ENCODE data around the gene CNTNAP2. TPM values are rescaled to one million over a fixed set of nuclear protein-coding genes. Genes with fewer than 3 reads are reported as not detected.

The CNTNAP2 gene
- total and polyA plus RNA-seq, 2 of the 13 experiments (the other 11 are each of a cell fraction or from before 2014, with no cell fraction given), result 0.40 to 0.42 TPM

GRCh38 chr7:148153616-148154284, 2037.1 kb downstream of the CNTNAP2 start (continued):
- TF ChIP-seq, protein P1, sequence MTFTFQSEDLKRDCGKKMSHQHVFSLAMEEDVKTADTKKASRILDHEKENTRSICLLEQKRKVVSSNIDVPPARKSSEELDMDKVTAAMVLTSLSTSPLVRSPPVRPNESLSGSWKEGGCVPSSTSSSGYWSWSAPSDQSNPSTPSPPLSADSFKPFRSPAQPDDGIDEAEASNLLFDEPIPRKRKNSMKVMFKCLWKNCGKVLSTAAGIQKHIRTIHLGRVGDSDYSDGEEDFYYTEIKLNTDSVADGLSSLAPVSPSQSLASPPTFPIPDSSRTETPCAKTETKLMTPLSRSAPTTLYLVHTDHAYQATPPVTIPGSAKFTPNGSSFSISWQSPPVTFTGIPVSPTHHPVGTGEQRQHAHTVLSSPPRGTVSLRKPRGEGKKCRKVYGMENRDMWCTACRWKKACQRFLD (CRISPR knock-in tag; IDR thresholded peaks at IDR 0.05; ENCODE audit: borderline replicate concordance), result no peak
- TF ChIP-seq PRMT3 (CRISPR knock-in tag; IDR thresholded peaks at IDR 0.05; ENCODE audit: borderline replicate concordance, low read depth) (no peak), EED (CRISPR knock-in tag; IDR thresholded peaks at IDR 0.05) (no peak), ZNF318 (CRISPR knock-in tag; IDR thresholded peaks at IDR 0.05) (no peak), NR1H2 (CRISPR knock-in tag; IDR thresholded peaks at IDR 0.05; ENCODE audit: borderline replicate concordance, low read depth) (no peak), KDM5A (IDR thresholded peaks at IDR 0.05; ENCODE audit: borderline replicate concordance, low read length) (no peak), NFATC3 (CRISPR knock-in tag; IDR thresholded peaks at IDR 0.05) (no peak), DRAP1 (CRISPR knock-in tag; IDR thresholded peaks at IDR 0.05) (no peak), CCAR2 (optimal IDR thresholded peaks at IDR 0.05; ENCODE audit: low read depth, low read length) (no peak), ATAD3A (CRISPR knock-in tag; IDR thresholded peaks at IDR 0.05) (no peak), ZBTB8A (CRISPR knock-in tag; IDR thresholded peaks at IDR 0.05; ENCODE audit: borderline replicate concordance, low read depth) (no peak), THAP8 (CRISPR knock-in tag; IDR thresholded peaks at IDR 0.05; ENCODE audit: borderline replicate concordance) (no peak)
